ENCODE data around the gene PPP2R5A.

Gene PPP2R5A

GRCh38 chr1:212284744-212285684 lies at the start of gene PPP2R5A:
Gene PPP2R5A (plus strand): TSS chr1:212285410. CDS start chr1:212286111, 701 bp downstream.
- DNase-seq (ENCODE audit: low read depth in 2 of 2) = peak; percentile 96 to 99

GRCh38 chr1:212235857-212236256 lies 49.4 kb upstream of the PPP2R5A start:
- DNase-seq (ENCODE audit: low read depth in 2 of 2) = no peak

GRCh38 chr1:212236664-212237220 lies 48.5 kb upstream of the PPP2R5A start:
- no peak for DNase-seq (ENCODE audit: low read depth in 2 of 2)

GRCh38 chr1:212237651-212238050 lies 47.6 kb upstream of the PPP2R5A start:
- no peak for DNase-seq (ENCODE audit: low read depth in 2 of 2)

- no peak for DNase-seq (ENCODE audit: low read depth in 2 of 2)
Measured at GRCh38 chr1:212238552-212238951, 46.7 kb upstream of the PPP2R5A start.

GRCh38 chr1:212241501-212241900 lies 43.7 kb upstream of the PPP2R5A start:
- DNase-seq (ENCODE audit: low read depth in 2 of 2) = no peak

- DNase-seq (ENCODE audit: low read depth in 2 of 2) = no peak
Measured at GRCh38 chr1:212241957-212242287, 43.3 kb upstream of the PPP2R5A start.

- DNase-seq (ENCODE audit: low read depth in 2 of 2) = no peak
Measured at GRCh38 chr1:212242288-212242984, 42.8 kb upstream of the PPP2R5A start.

GRCh38 chr1:212242985-212243308 lies 42.3 kb upstream of the PPP2R5A start:
- no peak for DNase-seq (ENCODE audit: low read depth in 2 of 2)

GRCh38 chr1:212244441-212244840 lies 40.8 kb upstream of the PPP2R5A start:
- DNase-seq (ENCODE audit: low read depth in 2 of 2) = no peak

GRCh38 chr1:212247179-212247721 lies 38.0 kb upstream of the PPP2R5A start:
- DNase-seq (ENCODE audit: low read depth in 2 of 2) = no peak

GRCh38 chr1:212247988-212248387 lies 37.2 kb upstream of the PPP2R5A start:
- no peak for DNase-seq (ENCODE audit: low read depth in 2 of 2)

- DNase-seq (ENCODE audit: low read depth in 2 of 2) = no peak
Measured at GRCh38 chr1:212254853-212255363, 30.3 kb upstream of the PPP2R5A start.

- no peak for DNase-seq (ENCODE audit: low read depth in 2 of 2)
Measured at GRCh38 chr1:212255705-212256307, 29.4 kb upstream of the PPP2R5A start.

GRCh38 chr1:212256369-212256768 lies 28.8 kb upstream of the PPP2R5A start:
- DNase-seq (ENCODE audit: low read depth in 2 of 2) = peak in 1 of 2 donors; percentile 9

GRCh38 chr1:212257157-212257556 lies 28.1 kb upstream of the PPP2R5A start:
- no peak for DNase-seq (ENCODE audit: low read depth in 2 of 2)

- no peak for DNase-seq (ENCODE audit: low read depth in 2 of 2)
Measured at GRCh38 chr1:212259693-212260480, 25.3 kb upstream of the PPP2R5A start.

- DNase-seq (ENCODE audit: low read depth in 2 of 2) = no peak
Measured at GRCh38 chr1:212260557-212261355, 24.5 kb upstream of the PPP2R5A start.

GRCh38 chr1:212261361-212261929 lies 23.8 kb upstream of the PPP2R5A start:
- no peak for DNase-seq (ENCODE audit: low read depth in 2 of 2)

- DNase-seq (ENCODE audit: low read depth in 2 of 2) = no peak
Measured at GRCh38 chr1:212267017-212267416, 18.2 kb upstream of the PPP2R5A start.

All from stimulated activated CD8-positive, alpha-beta memory T cell treated with anti-CD3 and anti-CD28 coated beads, Interleukin-7, amount 100 ng/mL, for 4 hours (primary cell).